GM19099 (cell line): ENCODE results near the gene PALLD.

Experiments used
- POLR2A ChIP-seq: IDR thresholded peaks from 3 replicates; pipeline ENCODE4 v1.6.1; 2011; ENCODE audit warnings: low read depth; ENCODE audit not compliant: insufficient read length; ENCODE audit errors: extremely low read depth

The PALLD gene

DNA sequence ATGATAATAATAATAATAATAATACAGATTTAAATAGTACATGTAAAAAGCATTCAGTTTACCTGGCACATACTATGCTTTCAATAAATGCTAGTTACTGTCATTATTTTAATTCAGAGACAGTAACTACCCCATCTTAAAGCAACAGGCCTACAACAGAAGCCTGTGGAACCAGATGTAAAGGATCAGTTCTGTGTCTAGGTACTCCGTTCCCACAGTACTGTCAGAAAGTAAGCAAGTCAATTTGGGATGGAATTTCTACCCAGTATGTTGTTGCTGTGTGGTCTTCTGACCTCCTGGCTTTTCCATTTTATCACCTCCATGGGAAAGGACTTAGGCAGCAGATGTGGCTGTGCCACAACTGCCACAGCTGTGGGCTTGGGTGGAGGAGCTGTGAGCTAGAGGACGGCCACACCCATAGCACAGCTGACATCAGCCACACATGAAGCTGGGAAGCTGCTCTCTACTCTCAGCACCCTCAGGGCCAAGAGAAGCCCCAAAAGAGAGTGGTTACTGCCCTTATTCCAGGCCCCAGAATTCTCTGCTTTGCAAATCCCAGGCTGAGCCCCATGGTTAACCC, 410.4 kb downstream of the PALLD start:
- TF ChIP-seq POLR2A, result no peak

DNA sequence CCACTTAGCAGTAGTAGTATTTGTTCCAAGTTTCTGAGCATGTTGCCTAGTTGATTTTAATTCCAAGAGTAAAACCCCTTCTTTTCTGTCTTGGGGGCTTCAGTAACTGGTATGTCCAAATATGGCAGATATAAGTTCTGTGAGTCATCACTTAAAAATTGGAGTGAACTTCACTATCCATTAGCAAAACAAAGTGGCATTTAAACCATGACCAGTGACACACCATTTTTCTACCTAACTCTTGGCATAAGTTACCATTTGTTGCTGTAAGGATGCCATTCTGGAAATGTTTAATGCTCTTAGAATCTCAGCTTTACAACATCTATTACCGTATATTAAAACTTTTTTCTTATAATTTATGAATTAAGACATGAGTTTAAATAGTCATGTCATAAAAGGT, 411.2 kb downstream of the PALLD start:
- no peak for TF ChIP-seq POLR2A

DNA sequence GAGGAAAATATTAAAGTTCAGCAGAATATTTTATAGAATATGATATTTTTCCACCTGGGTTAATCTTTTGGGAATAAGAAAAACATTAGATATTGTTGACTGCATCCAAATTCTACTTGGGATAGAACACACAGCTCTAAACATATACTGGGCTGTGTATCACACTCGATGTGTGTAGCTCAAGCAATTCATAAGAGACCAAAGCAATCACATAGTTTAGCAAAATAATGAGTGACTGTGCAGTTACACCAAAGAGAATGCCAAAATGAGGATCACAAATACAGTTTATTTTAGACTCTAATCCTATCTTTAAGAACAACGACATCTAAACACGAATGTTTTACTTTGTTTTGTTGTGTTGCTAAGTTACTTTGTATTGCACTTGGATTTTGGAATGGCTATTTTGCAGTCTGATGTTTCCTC, 412.0 kb downstream of the PALLD start:
- no peak for TF ChIP-seq POLR2A

DNA sequence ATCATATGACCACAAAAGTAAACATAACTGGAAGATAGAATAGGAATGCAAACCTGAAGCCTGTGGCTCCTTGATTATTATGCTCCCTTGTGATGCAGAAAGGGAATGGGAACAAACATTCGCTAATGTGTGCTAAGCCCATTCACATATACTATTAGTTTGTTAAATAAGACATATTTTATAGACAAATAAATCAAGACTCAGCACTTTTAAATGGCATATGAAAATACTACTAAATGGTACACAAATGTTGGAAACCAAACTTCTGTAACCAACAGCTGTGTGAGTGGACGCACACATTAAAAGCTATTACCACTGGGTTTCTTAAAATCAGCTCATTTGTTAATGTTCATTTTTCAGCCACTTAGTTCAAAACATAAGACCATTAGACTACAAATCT, 417.2 kb downstream of the PALLD start:
- TF ChIP-seq POLR2A, result no peak

DNA sequence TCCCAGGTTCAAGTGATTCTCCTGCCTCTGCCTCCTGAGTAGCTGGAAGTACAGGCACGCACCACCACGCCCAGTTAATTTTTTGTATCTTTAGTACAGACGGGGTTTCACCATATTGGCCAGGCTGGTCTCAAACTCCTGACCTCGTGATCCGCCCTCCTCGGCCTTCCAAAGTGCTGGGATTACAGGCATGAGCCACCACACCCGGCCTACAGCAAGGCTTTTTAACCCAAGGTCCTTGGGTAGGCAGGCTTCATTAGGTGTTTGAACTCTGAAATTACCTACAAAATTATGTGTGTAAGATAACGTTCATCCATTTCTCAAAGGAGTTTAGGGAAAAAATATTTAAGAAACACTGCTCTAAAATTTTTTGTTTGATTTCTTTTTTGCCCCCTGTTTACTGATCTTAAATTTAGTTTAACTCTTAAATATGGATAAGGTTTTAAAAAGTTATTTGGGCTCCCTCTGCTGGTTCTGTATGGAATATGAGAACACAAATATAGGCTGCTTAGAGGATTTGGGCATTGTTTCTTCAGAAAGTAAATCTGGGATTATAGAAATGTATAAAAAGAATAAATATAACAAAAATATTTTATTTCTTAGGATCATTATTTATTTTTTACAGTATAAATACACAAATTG, 420.4 kb downstream of the PALLD start:
- TF ChIP-seq POLR2A, result no peak

DNA sequence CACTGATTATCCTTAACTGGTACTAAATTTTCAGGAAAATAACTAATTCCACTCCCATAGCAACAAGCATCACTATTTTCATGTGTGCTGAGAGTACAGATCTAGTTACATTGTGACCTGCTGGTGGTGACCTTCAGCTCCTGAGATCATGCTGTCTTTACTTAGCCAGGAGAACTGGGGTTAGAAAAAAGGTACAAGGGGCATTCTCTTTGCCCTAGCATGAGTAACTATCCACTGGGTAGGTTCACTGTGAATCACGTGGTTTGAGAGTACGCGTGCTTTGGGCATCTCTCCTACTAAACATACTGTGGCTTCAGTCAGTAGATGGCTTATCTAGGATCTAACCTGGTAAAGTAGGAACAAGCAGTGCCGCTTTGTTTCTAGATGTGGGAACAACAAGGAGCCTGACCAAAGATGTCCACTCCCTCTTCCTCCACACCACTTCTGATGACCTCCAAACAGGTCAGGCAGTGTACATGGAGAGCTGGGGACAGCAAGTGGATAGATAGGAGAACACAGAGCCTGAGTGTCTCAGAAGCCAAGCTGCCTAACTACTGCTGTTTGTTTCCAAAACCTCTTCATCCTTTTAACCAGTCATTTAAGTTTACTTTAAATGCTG, 423.0 kb downstream of the PALLD start:
- no peak for TF ChIP-seq POLR2A

DNA sequence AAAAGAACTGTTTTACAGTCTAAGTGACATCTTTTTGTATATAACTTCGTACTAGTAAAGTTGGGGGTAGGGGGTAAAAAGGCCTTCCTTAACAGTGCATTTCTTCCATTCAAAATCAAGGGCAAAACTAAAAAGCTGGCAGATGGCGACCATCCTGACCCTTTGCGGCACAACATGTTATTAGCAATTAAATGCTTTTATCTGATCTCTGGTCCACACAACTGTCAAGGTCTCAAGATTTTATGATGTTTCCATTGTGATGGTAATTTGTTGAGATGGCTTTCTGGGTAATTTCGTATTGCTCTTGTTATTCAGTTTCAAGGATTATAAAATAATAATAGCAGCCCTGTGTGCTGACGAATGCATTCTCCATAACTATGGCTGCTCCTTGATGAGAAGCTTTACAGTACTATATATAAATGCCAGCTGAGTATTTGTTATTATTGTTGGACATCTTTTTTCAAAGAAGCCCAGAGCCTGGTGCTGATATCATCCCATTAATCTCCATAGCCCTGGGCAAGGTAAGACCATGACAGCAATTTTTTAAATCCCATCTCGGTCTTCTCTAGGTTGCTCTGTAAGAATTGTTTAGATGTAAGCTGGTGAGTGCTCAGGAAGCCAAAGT, 423.7 kb downstream of the PALLD start:
- TF ChIP-seq POLR2A, result no peak

DNA sequence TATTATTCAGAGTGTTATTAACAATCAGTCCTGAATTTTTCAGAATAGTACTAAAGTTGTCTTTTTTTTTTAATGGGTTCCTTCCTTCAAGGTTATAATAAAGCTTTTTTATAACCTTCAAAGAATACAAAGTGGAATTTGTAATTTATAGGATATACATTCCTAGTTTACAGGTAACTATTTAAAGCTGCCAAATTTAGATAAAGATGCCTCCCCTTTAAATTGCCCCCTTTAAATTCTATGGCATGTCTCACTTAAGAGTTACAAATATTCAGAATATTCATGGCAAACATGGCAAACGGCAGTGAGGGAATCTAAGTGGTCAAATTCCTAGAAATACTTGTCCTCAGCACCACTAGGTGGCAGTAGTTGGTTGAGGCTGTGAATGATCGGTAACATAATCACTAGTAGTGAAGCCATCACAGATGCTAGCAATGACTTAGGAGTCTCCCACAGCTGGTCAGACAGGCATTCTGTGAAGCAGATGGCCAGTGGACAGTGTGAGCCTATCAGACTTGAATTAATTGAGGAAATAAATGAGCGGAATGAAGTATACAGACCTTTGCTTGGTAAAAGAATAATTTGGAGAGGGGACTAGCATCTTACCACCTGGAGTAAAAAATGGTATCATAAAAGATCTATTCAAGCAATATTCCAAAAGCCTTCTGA, 426.8 kb downstream of the PALLD start:
- no peak for TF ChIP-seq POLR2A

DNA sequence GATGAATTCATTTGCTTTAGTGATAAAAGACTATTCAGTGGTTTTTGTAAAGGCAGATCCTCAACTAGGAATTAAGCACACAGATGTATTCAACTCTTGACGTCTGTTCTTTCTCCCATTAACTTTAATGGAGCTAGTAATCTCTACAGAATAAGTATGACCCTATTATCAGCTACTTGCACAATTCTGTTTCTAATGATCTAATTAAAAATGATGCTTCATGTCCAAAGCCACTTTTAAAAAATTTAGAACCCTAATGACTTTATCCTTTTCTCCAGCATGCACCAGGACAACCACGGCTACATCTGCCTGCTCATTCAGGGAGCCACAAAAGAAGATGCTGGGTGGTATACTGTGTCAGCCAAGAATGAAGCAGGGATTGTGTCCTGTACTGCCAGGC, 427.8 kb downstream of the PALLD start:
- no peak for TF ChIP-seq POLR2A

DNA sequence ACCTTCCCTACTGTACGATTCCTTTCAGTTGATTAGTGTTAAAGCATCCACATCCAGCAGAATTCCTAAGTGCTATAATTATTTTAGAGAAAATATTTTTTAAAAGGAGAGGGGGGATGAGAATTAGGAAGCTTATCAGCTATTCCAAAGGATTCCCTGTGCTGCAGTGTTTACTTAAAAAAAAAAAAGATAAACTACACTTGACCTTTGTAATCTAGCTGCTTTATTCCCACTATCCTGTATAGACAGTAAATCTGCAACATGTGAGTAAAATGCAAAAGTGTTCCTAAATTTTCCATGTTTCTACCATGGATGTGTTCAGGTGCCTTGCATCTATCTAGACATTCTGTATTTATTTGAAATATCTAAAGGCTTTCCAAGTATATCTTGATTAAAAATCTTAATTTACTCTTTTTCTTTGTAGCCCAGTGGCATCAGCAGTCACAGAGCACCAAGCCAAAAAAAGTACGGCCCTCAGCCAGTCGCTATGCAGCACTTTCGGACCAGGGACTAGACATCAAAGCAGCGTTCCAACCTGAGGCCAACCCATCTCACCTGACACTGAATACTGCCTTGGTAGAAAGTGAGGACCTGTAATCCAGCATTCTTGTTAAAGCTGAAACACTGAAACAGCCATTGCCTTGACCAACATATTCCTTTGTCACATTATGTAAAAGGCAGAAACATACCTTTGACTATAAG, 429.1 kb downstream of the PALLD start:
- no peak for TF ChIP-seq POLR2A

DNA sequence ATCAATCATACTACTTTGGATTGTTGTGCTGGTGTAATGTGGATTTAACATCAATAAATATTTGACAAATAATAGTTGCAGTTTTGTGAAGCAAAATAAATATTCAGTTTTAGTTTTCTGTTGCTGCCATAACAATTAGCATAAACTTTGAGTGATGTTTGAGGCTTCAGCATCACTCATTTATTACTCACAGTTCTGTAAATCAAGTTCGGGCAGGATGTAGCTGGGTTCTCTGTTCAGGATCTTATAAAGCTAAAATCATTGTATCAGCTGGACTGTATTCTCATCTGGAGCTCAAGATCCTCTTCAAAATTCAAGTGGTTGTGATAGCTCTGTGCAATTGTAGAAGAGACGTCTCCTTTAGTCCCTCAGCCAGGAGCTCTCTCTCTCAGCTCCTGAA, 431.5 kb downstream of the PALLD start:
- no peak for TF ChIP-seq POLR2A

DNA sequence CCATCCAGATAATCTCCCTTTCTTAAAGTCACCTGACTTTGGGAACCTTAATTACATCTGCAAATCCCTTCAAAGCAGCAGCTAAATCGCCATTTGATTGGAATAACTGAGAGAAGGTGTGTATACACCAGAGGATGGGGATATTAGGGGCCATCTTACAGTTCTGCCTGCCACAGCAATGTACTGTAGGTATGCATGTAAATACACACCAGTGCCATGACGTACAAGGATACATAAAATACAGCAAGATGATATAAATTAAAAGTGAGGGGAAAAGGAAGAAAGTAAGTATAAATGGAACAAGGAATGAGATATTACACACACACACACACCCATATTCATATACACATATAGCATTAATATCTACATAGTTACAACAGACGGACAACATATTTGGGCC, 432.0 kb downstream of the PALLD start:
- no peak for TF ChIP-seq POLR2A

DNA sequence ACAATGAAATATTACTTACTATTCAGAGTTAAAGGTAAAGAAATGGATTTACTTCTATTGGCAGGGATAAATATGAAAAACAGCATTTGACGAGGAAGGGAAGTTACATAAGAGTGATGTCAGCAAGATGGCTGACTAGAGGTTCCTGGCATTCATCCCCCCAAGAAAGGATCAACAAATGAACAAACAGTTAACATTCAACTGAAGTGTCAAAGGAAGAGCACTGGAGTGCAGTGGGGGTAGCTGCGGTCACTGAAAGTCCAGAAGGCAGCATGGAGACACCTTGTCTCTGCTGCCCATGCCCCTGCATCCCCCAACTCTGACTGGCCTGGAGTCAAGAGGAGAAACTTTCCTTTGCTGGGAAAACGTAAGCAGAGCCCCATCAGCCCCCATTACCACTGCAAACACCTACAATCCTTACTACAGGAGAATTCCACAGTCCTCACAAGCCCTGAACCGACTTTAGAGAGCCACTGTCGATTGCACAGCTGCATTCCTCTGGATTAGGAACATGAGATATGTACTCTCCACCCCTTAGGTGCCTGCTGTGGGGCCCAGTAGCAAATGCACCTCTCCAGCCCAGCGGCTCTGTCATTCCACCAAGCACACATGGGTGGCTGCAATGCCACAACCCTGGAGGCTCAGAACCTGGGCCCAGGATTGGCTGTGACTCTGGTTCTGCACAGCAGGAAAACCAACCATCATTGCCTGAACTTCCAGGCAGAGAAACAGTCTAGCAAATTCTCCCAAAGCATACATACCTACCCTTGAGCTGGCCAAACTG, 433.8 kb downstream of the PALLD start:
- TF ChIP-seq POLR2A, result no peak

DNA sequence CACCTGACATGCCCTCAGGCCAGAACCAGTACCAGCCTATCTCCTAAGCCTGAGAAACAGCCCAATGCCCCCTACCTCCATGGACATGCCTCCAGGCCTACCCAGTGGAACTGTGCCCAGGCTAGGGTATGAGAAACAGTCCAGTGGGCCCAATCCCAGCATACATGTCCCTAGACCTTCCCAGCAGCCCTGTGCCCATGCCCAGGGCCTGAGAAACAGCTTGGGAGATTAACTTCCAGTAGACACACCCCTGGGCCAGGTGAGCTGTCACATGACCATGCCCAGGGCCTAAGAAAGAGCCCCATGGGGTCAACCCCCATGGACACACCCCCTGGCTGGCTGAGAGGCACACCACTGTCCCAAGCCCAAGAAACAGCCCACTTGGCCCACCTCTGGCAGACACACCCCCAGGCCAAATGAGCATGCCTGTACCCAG, 434.4 kb downstream of the PALLD start:
- no peak for TF ChIP-seq POLR2A
